Coronary artery (tissue), 2 donors: ENCODE data around the gene GTF2H2.
"Not testable (repeated sequence)": the region's sequence is repeated elsewhere in the genome, so short reads cannot be mapped to it uniquely, and the experiment has no call there.

ENCODE experiments used
- DNase-seq: peaks from one replicate; pipeline ENCODE4 v3.0.0-alpha.2; 2017; ENCODE audit warnings: low spot score
- H3K27ac ChIP-seq, 2 donors: fragments of 200-600 bp; sonication (generic); one replicate each; pipeline ENCODE4 v1.5.1; 2016 to 2019
- H3K4me3 ChIP-seq: fragments of 200-600 bp; sonication (generic); 2 replicates; pipeline ENCODE4 v1.5.1; 2016; ENCODE audit warnings: mild to moderate bottlenecking, moderate library complexity
- CTCF ChIP-seq: fragments of 200-600 bp; sonication (generic); IDR thresholded peaks from one replicate; pipeline ENCODE4 v1.5.1; 2019; ENCODE audit warnings: antibody characterized with exemption

GTF2H2 gene

GRCh38 chr5:71018376-71019005 lies 49.0 kb downstream of the GTF2H2 start:
- H3K27ac ChIP-seq, DNase-seq, H3K4me3 ChIP-seq: not testable (repeated sequence)

- no peak for DNase-seq
- TF ChIP-seq CTCF = no peak
- H3K4me3 ChIP-seq = no peak overlapping the region
- no peak overlapping the region for H3K27ac ChIP-seq
These were observed 53.3 kb downstream of the GTF2H2 start for GRCh38 chr5:71014176-71014575.

- no peak for TF ChIP-seq CTCF
- DNase-seq = no peak
- H3K4me3 ChIP-seq = no peak overlapping the region
- no peak overlapping the region for H3K27ac ChIP-seq
These were observed 53.9 kb downstream of the GTF2H2 start for GRCh38 chr5:71013575-71013974.

GRCh38 chr5:71011194-71011792 lies 56.2 kb downstream of the GTF2H2 start:
- Histone ChIP-seq H3K4me3 (no peak overlapping the region), H3K27ac (no peak overlapping the region)
- DNase-seq = no peak
- no peak for TF ChIP-seq CTCF

GRCh38 chr5:71006983-71007382 lies 60.5 kb downstream of the GTF2H2 start:
- not testable (repeated sequence) for H3K27ac ChIP-seq, DNase-seq, H3K4me3 ChIP-seq
